CD14-positive monocyte (primary cell): ENCODE data around the gene MYO16. TPM values are rescaled to one million over a fixed set of nuclear protein-coding genes. Genes with fewer than 3 reads are reported as not detected.

ENCODE experiments used
- DNase-seq, 3 donors: peaks; one replicate each; pipeline ENCODE4 v3.0.0-alpha.2; 2011 to 2022
- H2AFZ ChIP-seq: 2 replicates; pipeline ENCODE4 v1.6.0; 2012; ENCODE audit warnings: mild to moderate bottlenecking, low read depth, low read length, inconsistent platforms; ENCODE audit not compliant: insufficient read depth, poor library complexity, severe bottlenecking
- H3K27ac ChIP-seq, 2 donors: 1 replicate in 1 of 2; 2 replicates in 1 of 2; pipeline ENCODE4 v1.5.1; 2012 to 2013; ENCODE audit warnings: low read length in 2 of 2, control low read depth in 1 of 2, inconsistent platforms in 1 of 2, low read depth in 1 of 2, mild to moderate bottlenecking in 1 of 2
- H3K27me3 ChIP-seq, 2 donors: one replicate each; pipeline versions ENCODE4 v1.6.0 to v1.6.1; 2011 to 2013; ENCODE audit warnings: low read length in 2 of 2; ENCODE audit not compliant: control insufficient read depth in 2 of 2, insufficient read depth in 2 of 2
- H3K36me3 ChIP-seq, 2 donors: replicated peaks in 1 of 2; 1 replicate in 1 of 2; 2 replicates in 1 of 2; pipeline versions ENCODE4 v1.5.1 to v1.6.1; 2012 to 2013; ENCODE audit warnings: low read length in 2 of 2, control low read depth in 1 of 2, inconsistent platforms in 1 of 2, mild to moderate bottlenecking in 1 of 2; ENCODE audit not compliant: insufficient read depth in 2 of 2, control insufficient read depth in 1 of 2
- H3K4me1 ChIP-seq, 2 donors: 1 replicate in 1 of 2; 2 replicates in 1 of 2; pipeline versions ENCODE4 v1.5.1 to v1.6.1; 2012 to 2013; ENCODE audit warnings: low read length in 2 of 2, control low read depth in 1 of 2, inconsistent platforms in 1 of 2, mild to moderate bottlenecking in 1 of 2, moderate library complexity in 1 of 2; ENCODE audit not compliant: insufficient read depth in 2 of 2, control insufficient read depth in 1 of 2
- H3K4me2 ChIP-seq: replicated peaks from 2 replicates; pipeline ENCODE3; 2012; ENCODE audit warnings: low read length, moderate library complexity, mild to moderate bottlenecking; ENCODE audit not compliant: poor library complexity, severe bottlenecking; ENCODE audit errors: extremely low read depth
- H3K4me3 ChIP-seq, 3 experiments: fragments of 200-600 bp in 1 of 3; sonication (generic) in 1 of 3; replicated peaks in 1 of 3; 1 replicate in 2 of 3; 2 replicates in 1 of 3; pipeline ENCODE4 v1.5.1; 2011 to 2013; ENCODE audit warnings: low read length in 3 of 3, mild to moderate bottlenecking in 3 of 3, control low read depth in 2 of 3, low read depth in 2 of 3, inconsistent platforms in 1 of 3, moderate library complexity in 1 of 3
- H3K79me2 ChIP-seq: 2 replicates; pipeline ENCODE4 v1.6.0; 2012; ENCODE audit warnings: mild to moderate bottlenecking, control low read depth, inconsistent platforms, low read length, moderate library complexity; ENCODE audit not compliant: insufficient read depth
- H3K9ac ChIP-seq: 2 replicates; pipeline ENCODE4 v1.6.0; 2017; ENCODE audit warnings: low read length, mild to moderate bottlenecking; ENCODE audit not compliant: insufficient read depth, poor library complexity, severe bottlenecking
- H3K9me3 ChIP-seq, 2 donors: replicated peaks in 1 of 2; 1 replicate in 1 of 2; 2 replicates in 1 of 2; pipeline versions ENCODE4 v1.5.1 to v1.6.1; 2012 to 2013; ENCODE audit warnings: low read length in 2 of 2, control low read depth in 1 of 2; ENCODE audit not compliant: control insufficient read depth in 1 of 2, insufficient read depth in 1 of 2
- H4K20me1 ChIP-seq: 2 replicates; pipeline ENCODE4 v1.6.0; 2012; ENCODE audit warnings: mild to moderate bottlenecking, low read length, control low read depth, moderate library complexity; ENCODE audit not compliant: insufficient read depth
- H3K27ac Mint-ChIP-seq, 7 donors: one replicate each; pipeline ENCODE4 v1.8.0; 2020; ENCODE audit warnings: mild to moderate bottlenecking in 7 of 7, mixed read lengths in 7 of 7, moderate library complexity in 6 of 7, inconsistent platforms in 2 of 7
- H3K27me3 Mint-ChIP-seq, 3 donors: one replicate each; pipeline ENCODE4 v1.8.0; 2021 to 2022; ENCODE audit warnings: low read depth in 3 of 3, mild to moderate bottlenecking in 3 of 3, mixed read lengths in 3 of 3, moderate library complexity in 3 of 3, inconsistent platforms in 1 of 3
- H3K36me3 Mint-ChIP-seq, 2 donors: one replicate each; pipeline ENCODE4 v1.8.0; 2020; ENCODE audit warnings: mixed read lengths in 2 of 2, inconsistent platforms in 1 of 2, mild to moderate bottlenecking in 1 of 2
- H3K4me1 Mint-ChIP-seq: one replicate; pipeline ENCODE4 v1.8.0; 2020; ENCODE audit warnings: mild to moderate bottlenecking, mixed read lengths
- H3K4me3 Mint-ChIP-seq, 2 donors: one replicate each; pipeline ENCODE4 v1.8.0; 2020; ENCODE audit warnings: mild to moderate bottlenecking in 2 of 2, mixed read lengths in 2 of 2, moderate library complexity in 1 of 2
- H3K9me3 Mint-ChIP-seq, 7 donors: one replicate each; pipeline ENCODE4 v1.8.0; 2020 to 2022; ENCODE audit warnings: mixed read lengths in 7 of 7, mild to moderate bottlenecking in 6 of 7, moderate library complexity in 6 of 7, inconsistent platforms in 2 of 7
- CTCF ChIP-seq: fragments of 200-600 bp; IDR thresholded peaks from one replicate; pipeline ENCODE4 v1.8.0; 2022; ENCODE audit warnings: antibody characterized with exemption, mild to moderate bottlenecking
- WGBS: methylation state at CpG from one replicate; pipeline ENCODE4 v1.1.5; 2013; ENCODE audit warnings: missing lambda C conversion rate; ENCODE audit not compliant: insufficient coverage; 5-methylcytosine and 5-hydroxymethylcytosine counted together
- intact Hi-C, 2 donors: fragments of 100-400 bp; cut with micrococcal nuclease; formaldehyde crosslinking; loops; one replicate each; pipeline versions ENCODE4 v1.15.0 to v1.15.1; 2023
- polyA plus RNA-seq, 3 donors: library from polyadenylated mRNA; depleted of rRNA in 1 of 3; unstranded in 2 of 3; stranded (reverse) in 1 of 3; fragments of 300-500 nt in 2 of 3; fragments of >200 nt in 1 of 3; fragmentation: Illumina TruSeq in 2 of 3; gene quantifications; 1 replicate in 2 of 3; 2 replicates in 1 of 3; pipeline ENCODE4 v1.2.3, GENCODE V29; 2012 to 2021

The MYO16 gene
- polyA plus RNA-seq, 3 donors, result not detected

GRCh38 chr13:109175666-109176065, 546.3 kb downstream of the MYO16 start:
- TF ChIP-seq CTCF, result no peak
- H3K4me3 ChIP-seq, result no peak overlapping the region
- H3K27me3 Mint-ChIP-seq, result peaks cover 0 to 6% (median 5%) of the 10 kb centered on the region in 3 donors
- H3K27ac ChIP-seq, result no peak overlapping the region
- H3K4me1 ChIP-seq, result peaks cover 0 to 3% of the 10 kb centered on the region in 2 donors
- no peaks in the 10 kb centered on the region for H3K36me3 ChIP-seq
- H3K9ac ChIP-seq, result no peak overlapping the region
- H3K4me3 Mint-ChIP-seq, result no peak overlapping the region
- 90% methylated on average over 2 of the region's 5 CpGs for WGBS
- peaks cover 0 to 3% (median 0%) of the 10 kb centered on the region in 7 donors for H3K9me3 Mint-ChIP-seq
- H3K36me3 Mint-ChIP-seq, result no peaks in the 10 kb centered on the region
- no peaks in the 10 kb centered on the region for H3K9me3 ChIP-seq
- no peaks in the 10 kb centered on the region for H3K27me3 ChIP-seq
- H4K20me1 ChIP-seq, result no peaks in the 10 kb centered on the region
- no peak overlapping the region for H3K27ac Mint-ChIP-seq
- no peak overlapping the region for H3K4me2 ChIP-seq
- H3K79me2 ChIP-seq, result no peaks in the 10 kb centered on the region
- intact Hi-C loops, result no loop called here
- no peak overlapping the region for H2AFZ ChIP-seq
- no peak for DNase-seq
- H3K4me1 Mint-ChIP-seq, result peaks cover 4% of the 10 kb centered on the region

GRCh38 chr13:109180905-109181425, 551.6 kb downstream of the MYO16 start:
- DNase-seq, result no peak
- Mint-ChIP-seq H3K4me1 (no peaks in the 10 kb centered on the region), H3K36me3 (no peaks in the 10 kb centered on the region), H3K4me3 (no peak overlapping the region), H3K27me3 (peaks cover 3 to 5% (median 3%) of the 10 kb centered on the region in 3 donors), H3K27ac (no peak overlapping the region), H3K9me3 (peaks cover 0 to 1% (median 0%) of the 10 kb centered on the region in 7 donors)
- Histone ChIP-seq H3K4me1 (no peaks in the 10 kb centered on the region), H3K9ac (no peak overlapping the region), H4K20me1 (no peaks in the 10 kb centered on the region), H3K79me2 (no peaks in the 10 kb centered on the region), H2AFZ (no peak overlapping the region), H3K27me3 (peaks cover 0 to 2% of the 10 kb centered on the region in 2 donors), H3K4me2 (no peak overlapping the region), H3K9me3 (no peaks in the 10 kb centered on the region), H3K36me3 (no peaks in the 10 kb centered on the region), H3K4me3 (no peak overlapping the region), H3K27ac (no peak overlapping the region)
- TF ChIP-seq CTCF, result no peak
- intact Hi-C loops, result no loop called here
- 100% methylated on average over 1 of the region's 4 CpGs for WGBS
